ENCODE data around the gene CPS1.

Gene CPS1

DNA sequence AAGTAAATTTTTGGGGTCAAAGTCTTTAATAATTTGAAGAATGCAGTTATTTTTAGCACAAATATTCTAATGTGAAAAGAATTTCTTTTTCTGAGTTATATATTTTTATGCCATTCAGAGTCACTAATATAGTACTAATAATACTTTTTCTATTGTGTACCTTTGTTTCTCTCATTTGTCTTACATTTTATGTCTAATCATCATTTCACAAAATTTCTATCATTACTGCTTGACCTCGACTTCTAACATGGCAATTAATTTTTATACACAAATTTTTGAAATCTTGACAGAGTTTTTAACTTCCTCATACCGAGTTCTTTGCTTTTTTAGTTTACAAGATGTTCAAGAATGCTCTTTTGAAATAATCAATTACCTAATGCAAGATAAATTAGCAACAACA, 8.4 kb upstream of the CPS1 start:
- DNase-seq, result no peak

DNA sequence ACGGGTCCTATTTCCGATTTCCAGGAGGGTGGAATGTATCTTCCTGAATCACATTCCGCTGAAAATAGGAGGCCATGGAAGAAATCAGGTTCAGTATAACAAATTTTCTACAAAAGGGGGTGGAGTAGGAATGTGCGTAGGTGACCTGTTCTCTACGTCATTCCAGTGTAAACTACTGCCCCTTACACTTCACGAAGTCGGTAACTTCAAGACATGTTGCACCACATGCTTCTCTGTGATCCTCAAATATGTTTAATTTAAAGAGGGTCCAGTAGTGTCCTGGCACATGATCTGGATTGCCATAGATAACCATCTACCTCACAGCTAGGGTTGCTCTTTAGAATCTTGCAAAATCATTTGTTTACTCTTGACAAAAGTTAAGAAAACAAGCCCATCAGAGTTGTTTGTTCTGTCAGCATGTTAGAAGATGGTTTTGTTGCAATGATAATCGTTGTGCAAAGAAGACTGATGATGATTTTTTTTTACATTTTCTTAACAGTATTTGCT, 7.5 kb upstream of the CPS1 start:
- no peak for DNase-seq

DNA sequence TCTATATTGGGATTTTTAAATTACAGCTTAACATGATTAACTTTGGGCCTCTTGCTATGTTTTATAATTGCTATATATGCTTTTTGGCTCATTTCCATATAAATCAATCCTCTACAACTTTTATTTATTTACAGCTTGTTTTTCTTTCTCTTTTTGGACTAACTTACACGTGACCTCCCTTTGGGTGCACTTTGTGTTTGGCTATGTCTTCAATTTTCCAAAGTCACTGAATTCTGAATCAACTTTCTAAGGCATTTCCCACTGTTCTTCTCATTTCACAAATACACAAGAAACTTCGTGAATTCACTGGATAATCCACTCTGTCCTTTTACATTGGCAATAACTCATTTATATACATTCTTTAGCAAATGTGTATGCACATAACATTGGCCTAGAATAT, 5.4 kb upstream of the CPS1 start:
- no peak for DNase-seq

DNA sequence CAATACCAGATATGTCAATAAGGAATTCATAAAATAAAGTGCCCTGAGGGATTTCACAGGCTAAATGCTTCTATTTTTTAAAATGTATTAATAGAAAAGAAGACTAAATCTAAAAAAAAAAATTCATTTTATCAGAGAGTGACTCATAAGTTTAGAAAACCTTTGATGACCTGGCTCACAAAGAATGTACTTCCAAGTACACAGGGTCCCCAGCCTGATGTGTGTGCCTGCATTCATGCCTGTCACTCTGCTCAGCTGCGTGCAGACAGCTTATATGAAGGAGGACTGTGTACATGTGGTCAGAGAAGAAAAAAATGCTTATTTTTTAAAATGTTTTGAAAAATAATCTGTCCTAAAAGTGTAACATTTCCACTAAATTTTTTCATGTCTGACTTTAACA, 3.0 kb upstream of the CPS1 start:
- no peak for DNase-seq

DNA sequence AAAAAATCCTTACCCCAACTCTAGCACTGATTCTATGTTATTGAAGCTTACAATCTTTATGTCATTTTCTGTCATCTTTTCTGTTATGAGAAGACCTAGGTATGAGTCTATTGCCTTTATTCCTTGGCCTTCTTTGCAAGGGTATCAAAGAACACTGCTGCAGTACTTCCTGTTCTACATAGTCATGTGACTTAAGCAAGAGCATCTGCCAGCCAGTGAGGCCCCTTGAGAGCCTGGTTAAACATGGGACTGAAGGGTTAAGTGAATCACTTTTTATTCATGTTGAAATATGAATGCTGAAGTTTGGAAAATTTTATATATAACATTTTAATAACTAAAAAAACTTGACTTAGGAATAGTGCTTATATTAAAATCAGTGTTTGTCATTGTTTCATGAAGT, 844 bp upstream of the CPS1 start:
- no peak for DNase-seq

DNA sequence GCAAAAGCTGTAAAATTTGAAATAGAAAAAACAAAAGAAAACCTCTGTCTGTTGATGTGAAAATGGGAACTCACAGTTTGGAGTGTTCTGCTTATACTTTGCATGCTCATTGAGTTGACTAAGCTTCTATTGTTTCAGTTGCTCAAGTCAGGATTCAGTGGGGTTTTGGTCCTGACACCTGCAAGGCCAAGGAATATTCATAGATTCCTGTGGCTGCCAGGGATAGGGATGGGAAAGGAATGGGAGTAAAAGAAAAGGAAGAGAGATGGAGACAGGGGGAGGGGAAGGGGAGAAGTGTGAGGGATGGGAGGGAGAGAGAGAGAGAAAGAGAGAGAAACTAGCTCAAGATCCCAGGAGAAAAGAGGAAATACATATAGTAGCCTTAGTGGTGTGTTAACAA, 1.3 kb downstream of the CPS1 start:
- no peak for DNase-seq

DNA sequence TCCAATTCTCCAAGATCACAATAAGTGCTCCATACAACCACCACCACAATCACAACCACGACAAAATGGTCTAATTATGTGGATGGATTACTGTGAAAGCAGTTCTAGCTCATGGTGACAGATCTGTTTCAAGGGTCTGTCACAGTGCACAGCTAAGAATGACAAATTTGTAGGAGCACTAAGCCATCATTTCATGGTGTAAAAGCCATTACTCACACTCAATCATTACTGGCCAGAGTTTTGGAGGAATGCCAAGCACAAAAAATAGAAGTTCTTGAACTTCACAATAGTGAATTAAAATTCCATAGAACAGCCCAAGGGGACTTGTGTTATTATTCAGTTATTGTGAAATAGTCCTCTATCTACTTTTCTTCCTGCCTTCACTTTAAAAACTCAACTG, 2.3 kb downstream of the CPS1 start:
- no peak for DNase-seq

DNA sequence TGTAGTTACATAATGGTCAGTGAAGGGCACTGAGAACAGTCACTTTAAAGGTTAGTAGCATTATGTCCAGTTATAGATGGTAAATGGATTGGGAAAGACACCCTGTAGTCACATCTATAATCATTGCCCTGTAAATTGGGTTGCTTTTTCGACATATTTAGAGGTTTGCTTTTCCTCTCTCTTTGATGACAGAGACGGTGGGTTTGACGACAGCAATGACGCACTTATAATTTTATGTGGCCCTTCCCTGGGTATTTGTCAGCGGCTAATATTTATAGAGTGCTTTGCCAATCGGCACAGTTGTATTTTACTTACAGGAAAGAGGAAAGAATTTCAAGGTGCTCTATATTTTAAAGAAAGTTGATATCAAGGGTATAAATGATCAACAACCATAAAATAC, 2.8 kb downstream of the CPS1 start:
- no peak for DNase-seq

DNA sequence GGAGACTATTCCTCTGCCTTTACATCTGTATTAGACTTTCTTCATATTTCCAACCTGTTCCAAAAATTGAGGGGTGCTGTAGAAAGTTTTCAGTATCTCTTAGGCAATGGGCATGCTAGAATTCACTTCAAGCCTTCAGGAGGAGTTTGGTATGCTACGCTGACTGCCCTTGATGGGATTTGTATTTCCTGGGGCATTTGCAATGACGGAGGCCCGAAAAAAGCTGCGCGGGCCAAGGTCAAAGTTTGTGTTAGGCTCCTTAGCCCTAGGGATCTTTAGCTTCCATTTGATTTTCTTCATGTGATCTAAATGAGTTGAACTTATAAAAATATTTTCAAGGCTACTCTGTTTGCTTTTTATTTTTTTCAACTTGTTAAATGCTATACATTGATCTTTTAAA, 5.1 kb downstream of the CPS1 start:
- DNase-seq, result no peak

DNA sequence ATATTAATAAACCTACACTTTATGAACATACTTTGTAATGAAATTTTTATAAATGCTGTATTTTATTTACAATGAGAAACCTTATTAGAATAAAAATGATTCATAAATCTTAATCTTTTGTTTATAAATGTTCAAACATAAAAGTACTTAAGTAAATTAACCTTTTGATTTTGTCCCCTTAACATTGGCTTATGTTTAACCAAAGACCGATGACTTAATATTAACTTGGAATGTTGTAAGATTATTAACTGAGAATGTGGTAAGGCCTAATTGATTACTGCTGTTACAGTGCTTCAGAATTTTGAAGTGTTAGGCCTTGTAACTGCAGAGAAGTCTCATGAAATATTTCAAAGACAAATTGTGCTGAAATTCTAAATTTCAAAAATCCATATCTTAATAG, 5.7 kb downstream of the CPS1 start:
- DNase-seq, result no peak

DNA sequence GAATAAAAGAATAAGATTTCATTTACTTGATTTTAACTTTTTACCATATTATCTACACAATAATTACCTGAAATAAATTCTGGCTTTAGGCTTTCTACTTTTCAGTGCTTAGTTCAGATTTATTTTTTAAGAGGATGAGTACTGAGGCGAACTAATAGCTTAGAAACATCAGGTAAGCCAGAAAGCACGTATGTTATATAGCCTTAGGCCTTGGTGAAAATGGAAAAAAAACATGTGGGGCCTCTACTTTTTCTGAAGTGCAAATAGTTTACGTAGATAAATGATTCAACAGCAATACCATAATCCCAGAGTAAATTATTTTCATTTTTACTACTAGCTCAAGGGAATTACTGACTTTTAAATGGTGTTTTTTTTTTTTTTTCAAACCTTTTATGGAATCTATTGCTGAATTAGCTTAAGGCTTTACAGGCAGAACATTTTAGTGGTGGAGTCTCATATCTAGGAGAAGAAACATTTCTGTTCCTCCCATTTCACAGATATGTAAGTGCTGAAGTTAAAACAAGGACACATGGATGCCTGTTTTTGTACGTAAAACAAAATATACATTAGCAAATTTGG, 6.2 kb downstream of the CPS1 start:
- DNase-seq, result no peak

DNA sequence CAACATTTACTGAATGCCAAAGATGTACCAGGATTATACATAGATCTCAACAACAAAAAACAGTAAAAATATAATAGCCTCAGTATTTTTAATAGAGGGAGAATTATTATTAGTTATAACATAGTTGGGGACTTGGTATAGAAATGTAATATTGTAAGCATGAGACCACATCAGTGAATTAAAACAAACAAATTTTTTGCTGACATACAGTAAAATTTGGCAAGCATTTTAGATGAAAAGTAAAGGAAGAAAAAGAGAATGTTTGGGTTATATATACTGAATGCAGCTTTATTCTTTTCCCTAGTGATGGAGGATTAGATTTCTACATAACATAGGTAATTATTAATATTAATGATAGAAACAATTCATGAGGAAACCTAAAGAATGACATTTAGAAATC, 10.9 kb downstream of the CPS1 start:
- no peak for DNase-seq

DNA sequence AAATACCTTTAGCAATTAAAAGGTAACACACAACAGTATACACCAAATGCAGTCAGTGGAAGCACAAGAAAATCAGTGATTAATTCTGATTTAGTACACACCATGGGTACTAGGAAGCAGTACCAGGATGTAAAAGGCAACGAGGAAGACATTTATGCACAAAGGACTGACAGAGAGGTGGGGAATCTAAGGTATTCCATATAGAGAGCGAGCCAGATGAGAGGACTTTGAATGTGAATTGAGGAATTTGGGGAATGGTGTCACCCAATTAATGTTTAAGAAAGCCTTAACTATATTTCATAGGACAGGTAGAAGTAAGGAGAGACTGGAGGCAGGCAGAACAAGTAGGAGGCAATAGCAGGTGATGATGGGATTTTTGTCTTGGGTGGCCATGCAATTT, 11.7 kb downstream of the CPS1 start:
- DNase-seq, result no peak

DNA sequence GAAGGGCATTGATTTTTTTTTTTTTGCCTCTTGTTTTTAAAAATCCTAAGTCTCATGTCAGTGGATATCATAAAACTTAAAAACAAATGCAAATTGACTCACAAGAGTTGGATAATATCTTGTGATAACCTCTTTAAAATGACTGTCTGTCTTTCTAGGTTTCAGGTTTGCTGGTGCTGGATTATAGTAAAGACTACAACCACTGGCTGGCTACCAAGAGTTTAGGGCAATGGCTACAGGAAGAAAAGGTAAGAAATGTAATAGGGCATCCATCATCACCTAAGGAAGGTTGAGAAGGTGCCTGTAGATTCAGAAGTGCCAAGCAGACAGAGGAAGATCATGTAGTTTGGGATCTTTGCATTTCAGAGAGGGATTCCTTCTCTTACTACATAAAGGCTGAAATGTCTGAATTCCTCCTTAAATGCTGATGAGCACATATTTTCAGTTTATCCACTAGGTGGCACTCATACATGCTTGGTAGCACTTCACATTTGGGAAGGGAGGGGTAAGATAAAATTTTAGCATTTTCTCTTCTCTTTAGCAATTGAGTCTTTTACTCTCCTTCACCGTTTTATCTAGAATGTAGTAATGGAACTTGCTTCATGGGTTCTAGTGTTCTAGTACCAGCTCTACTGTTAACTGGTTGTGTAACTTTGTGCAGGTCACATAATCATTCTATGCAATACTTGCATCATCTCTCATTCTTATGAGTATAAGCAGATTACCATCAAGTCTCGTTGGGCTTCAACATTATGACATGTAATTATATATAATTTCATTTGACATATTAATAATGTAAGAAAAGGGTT, 21.1 kb downstream of the CPS1 start:
- DNase-seq, result peak; percentile 5

DNA sequence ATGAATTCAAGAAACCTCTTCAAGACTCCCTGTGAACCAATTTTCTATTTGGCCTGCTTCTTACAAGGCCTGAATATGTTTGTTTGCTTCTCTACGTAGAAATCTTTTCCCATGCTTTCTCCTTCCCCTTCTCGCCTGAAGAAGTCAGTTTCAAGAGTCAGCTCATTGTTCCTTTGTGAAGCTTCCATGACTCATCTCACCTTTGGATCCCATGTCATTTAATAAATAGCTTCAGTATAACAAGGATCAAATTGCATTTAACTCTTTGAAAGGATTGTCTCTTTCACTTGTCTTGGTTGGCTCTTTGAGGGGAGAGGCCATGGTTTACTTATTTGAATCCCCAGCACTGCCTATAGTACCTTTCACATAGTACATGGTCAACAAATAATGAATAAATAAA, 28.4 kb downstream of the CPS1 start:
- DNase-seq, result no peak

DNA sequence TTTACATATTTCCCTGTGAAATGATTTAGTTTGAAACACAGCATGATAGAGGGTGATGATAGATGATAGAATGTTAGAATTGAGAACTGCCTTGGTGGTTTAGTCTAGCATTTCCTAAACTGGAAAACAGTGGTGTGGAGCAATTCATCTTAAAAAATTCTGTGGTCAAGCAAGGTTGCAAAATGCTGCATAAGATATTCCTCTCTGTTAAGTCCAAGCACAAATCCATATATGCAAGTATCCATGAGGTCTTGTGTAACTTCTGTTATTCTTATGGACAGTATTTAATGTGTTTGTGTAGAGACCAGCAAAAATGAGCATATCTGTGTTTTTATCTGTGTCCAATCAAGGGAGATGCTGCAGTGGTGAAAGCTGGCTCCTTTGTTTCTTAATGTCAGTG, 30.0 kb downstream of the CPS1 start:
- DNase-seq, result no peak

DNA sequence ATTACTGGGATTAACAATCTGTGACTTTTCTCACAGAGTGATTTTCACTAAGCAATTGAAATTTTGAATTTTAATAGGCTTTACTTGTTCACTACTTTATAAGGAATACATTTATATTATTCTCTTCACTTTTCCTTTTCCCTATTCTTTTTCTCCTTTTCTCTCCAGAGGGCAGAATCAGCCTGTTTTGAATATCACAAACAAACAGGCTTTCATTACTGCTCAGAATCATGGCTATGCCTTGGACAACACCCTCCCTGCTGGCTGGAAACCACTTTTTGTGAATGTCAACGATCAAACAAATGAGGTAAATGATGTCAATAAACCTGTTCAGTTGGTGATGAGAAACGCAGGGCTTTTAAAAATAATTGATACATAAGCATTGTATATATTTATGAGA, 35.3 kb downstream of the CPS1 start:
- no peak for DNase-seq

DNA sequence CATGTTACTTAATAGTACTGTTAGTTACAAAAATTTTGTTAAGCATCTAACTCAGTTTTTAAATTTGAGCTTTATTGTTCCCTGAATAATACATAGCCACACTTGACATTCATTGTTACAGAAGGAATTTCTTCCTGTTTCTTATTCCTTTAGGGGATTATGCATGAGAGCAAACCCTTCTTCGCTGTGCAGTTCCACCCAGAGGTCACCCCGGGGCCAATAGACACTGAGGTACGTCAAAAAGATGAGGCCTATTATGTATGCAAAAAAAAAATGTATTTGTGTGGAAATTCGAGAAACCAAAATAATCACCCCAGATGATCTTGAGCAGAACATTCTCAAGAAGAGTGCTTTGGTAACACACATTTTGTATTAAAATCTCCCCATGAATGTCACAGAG, 36.3 kb downstream of the CPS1 start:
- DNase-seq, result no peak

DNA sequence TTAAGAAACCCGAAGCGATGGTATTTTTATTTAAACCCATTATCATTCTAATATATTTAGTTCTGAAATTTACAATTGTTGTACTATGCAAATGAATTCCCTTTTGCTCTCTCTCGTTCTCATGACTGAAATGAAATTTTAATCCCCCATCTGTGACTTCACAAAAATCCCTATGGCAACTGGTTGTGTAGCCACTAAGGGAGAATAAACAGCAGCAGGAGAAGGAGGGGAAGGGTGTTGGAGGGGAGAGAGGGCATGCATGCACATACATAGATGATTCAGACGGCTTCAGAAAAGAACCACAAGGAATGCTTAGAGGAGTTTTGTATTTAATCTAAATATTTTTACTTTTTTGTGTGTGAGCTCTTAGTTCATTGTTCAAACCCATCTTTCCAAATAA, 36.8 kb downstream of the CPS1 start:
- DNase-seq, result peak; percentile 81

DNA sequence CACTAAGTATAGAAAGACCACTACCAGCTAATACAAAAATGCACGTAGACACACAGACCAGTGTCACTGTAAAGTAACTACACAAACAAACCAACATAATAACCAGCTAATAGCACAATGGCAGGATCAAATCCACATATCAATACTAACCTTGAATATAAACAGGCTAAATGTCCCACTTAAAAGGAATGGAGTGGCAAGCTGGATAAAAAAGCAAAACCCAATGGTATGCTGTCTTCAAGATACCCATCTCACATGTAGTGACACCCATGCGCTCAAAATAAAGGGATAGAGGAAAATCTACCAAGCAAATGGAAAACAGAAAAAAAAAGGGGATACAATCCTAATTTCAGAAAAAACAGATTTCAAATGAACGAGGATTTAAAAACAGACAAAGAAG, 41.8 kb downstream of the CPS1 start:
- DNase-seq, result no peak

DNA sequence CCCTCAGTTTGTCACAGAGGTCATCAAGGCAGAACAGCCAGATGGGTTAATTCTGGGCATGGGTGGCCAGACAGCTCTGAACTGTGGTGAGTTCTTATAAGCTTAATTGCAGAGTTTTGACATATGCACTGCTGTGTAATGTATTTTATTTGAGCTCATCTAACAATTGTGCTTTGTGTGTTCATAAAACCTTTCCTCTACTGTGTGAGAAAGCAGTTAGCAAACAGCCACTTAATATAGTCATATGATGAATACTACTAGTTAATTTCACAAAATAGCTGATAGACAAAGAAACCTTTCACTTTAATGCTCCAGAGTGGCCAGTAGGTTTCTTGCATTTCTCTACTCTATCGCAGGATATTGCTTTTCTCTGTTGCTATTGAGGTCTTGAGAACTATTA, 43.1 kb downstream of the CPS1 start:
- DNase-seq, result no peak

DNA sequence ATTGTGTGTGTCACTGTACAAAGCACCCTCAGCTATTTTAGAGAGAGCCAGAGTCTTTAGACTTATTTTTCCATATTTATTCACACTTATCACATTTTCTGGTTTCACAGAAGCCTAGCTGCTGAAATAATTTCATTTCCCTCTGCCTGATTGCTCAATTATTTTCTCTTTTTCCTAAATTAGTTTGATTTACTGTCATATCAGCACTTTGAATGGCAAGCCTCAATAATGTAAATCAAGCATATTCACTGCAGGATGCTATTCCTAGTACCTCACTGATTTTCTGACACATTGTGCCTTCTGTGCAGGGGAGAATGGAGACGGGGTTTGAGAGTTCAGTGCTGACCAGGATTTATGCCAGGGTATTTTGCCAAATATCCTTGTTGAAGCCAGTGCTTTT, 48.3 kb downstream of the CPS1 start:
- DNase-seq, result no peak

DNA sequence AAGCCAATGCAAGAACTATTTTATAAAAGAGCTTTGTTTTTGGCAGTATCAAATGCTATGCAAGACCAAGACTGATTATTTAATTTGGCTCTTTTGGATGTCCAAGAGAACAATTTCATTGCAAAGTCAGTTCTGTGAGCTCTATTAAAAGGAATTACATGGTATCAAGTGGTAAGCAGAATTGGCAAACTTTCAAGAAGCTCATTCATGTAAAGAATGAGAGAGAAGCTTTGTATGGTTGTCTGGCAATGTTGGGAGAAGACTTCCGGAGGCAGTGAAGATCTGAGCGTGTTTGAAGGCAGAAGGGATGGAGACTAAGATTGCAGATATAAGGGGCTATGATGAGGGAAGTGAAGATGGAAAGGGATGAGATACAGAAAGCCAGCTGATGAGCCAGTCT, 49.6 kb downstream of the CPS1 start:
- DNase-seq, result no peak

DNA sequence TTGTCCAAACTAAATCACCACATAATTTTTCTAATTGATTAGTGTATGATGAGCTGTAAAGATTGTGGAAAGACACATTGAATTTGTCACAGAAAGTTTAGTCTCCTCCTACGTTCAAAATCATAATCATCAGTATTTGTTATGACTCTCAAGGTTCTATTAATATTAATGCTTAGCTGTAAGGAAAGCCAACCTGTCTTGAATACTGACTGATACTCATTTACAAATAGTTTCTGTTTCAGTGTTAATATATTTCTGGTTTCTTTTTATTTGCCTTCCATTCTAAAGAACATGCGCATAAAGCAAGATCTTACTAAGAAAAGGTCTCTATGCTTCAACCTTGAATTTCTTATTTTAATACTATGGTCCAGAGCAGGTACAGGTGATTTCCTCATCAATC, 55.1 kb downstream of the CPS1 start:
- no peak for DNase-seq

DNA sequence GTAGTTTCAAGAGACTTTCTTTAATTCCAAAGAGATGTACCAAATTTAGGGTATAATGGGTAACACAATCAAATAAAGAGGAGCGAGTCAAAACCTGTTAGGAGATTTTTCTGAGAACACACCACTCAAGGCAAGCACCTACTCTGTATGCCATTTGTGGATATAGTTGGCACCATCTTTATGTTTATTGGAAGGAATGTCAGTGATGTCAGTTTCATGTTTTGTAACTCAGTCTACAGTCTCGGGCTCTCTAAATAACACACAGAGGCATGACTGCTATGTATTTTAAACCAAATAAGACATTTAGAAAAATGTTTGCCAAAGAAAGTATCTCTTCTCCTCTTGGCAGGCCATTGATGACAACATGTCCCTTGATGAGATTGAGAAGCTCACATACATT, 59.7 kb downstream of the CPS1 start:
- no peak for DNase-seq
